ENCODE results near the gene CMBL. TPM values are rescaled to one million over a fixed set of nuclear protein-coding genes. Genes with fewer than 3 reads are reported as not detected.

The CMBL gene
- total RNA-seq, 2 donors from 2014 or later = 11.2 to 20.3 TPM

DNA sequence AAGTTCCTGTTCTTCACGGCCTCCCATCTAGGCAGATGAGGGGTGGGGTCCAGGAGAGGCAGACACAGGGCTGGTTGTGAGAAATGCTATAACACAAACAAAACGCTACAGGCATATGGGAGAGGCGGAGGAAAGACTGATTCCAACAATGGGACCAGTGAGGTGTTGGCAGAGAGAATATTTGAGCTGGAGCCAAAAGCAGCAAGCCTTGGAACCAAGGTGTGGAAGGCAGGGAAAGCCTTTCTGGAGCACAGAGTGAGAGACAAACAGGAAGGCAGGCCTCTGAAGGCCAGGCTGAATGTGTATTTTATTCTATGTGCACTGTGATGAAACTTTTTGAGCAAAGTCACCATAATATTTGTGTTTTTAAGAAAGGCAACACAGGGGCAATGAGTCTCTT, 60.9 kb downstream of the CMBL start:
- H3K9me3 ChIP-seq = no peaks in the 10 kb centered on the region
- no peak for TF ChIP-seq POLR2AphosphoS5 (IDR thresholded peaks at IDR 0.05)
- no peak for TF ChIP-seq CTCF (IDR thresholded peaks at IDR 0.05)
- TF ChIP-seq POLR2A (IDR thresholded peaks at IDR 0.05) = no peak
- H3K36me3 ChIP-seq = no peaks in the 10 kb centered on the region
- no peak overlapping the region for H3K4me3 ChIP-seq
- 65% methylated on average over 3 of the region's 3 CpGs for WGBS
- intact Hi-C loops (cut with DNase I) = no loop called here
- no peak overlapping the region for H3K27ac ChIP-seq
- no peaks in the 10 kb centered on the region for H3K27me3 ChIP-seq (replicated peaks; ENCODE audit: insufficient read depth)
- no peak for DNase-seq (ENCODE audit: low spot score)
- peaks cover 7% of the 10 kb centered on the region for H3K4me1 ChIP-seq (replicated peaks)

DNA sequence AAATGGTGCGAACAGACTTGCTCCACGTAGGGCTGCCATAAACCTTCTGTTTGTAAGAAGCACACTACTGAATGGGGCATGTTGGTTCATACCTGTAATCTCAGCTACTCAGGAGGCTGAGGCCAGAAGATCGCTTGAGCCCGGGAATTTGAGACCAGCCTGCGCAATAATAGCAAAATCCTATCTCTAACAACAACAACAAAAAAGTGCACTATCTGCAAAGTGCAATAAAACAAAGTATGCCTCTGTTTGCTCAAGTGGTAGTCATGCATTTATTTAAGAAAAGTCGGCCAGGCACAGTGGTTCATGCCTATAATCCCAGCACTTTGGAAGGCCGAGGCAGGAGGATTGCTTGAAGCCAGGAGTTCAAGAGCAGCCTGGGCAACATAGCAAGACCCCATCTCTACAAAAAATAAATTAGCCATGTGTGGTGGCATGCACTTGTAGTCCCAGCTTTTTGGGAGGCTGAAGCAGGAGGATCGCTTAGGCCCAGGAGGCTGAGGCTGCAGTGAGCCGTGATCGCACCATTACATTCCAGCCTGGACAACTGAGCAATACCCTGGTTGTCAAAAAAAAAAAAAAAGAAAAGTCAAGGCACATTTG, 63.3 kb downstream of the CMBL start:
- Histone ChIP-seq H3K27ac (no peak overlapping the region), H3K36me3 (no peaks in the 10 kb centered on the region), H3K4me1 (replicated peaks) (no peaks in the 10 kb centered on the region), H3K9me3 (no peaks in the 10 kb centered on the region), H3K27me3 (replicated peaks; ENCODE audit: insufficient read depth) (no peaks in the 10 kb centered on the region), H3K4me3 (no peak overlapping the region)
- intact Hi-C loops (cut with DNase I) = no loop called here
- WGBS = 94% methylated on average over 10 of the region's 10 CpGs
- TF ChIP-seq CTCF (IDR thresholded peaks at IDR 0.05) (no peak), POLR2AphosphoS5 (IDR thresholded peaks at IDR 0.05) (no peak), POLR2A (IDR thresholded peaks at IDR 0.05) (no peak)
- DNase-seq (ENCODE audit: low spot score) = no peak

GRCh38 chr5:10243660-10244240, 64.0 kb downstream of the CMBL start:
- Histone ChIP-seq H3K36me3 (no peaks in the 10 kb centered on the region), H3K9me3 (no peaks in the 10 kb centered on the region), H3K4me1 (replicated peaks) (no peaks in the 10 kb centered on the region), H3K27ac (no peak overlapping the region), H3K27me3 (replicated peaks; ENCODE audit: insufficient read depth) (no peaks in the 10 kb centered on the region), H3K4me3 (no peak overlapping the region)
- no peak for TF ChIP-seq CTCF (IDR thresholded peaks at IDR 0.05)
- TF ChIP-seq POLR2AphosphoS5 (IDR thresholded peaks at IDR 0.05) = no peak
- TF ChIP-seq POLR2A (IDR thresholded peaks at IDR 0.05) = no peak
- WGBS = 89% methylated on average over 1 of the region's 1 CpG
- intact Hi-C loops (cut with DNase I) = no loop called here
- DNase-seq (ENCODE audit: low spot score) = no peak

- 91% methylated on average over 8 of the region's 8 CpGs for WGBS
- no peak overlapping the region for H3K4me3 ChIP-seq
- no peak for TF ChIP-seq POLR2A (IDR thresholded peaks at IDR 0.05)
- no peak for TF ChIP-seq CTCF (IDR thresholded peaks at IDR 0.05)
- no peak for TF ChIP-seq POLR2AphosphoS5 (IDR thresholded peaks at IDR 0.05)
- no peaks in the 10 kb centered on the region for H3K36me3 ChIP-seq
- intact Hi-C loops (cut with DNase I) = no loop called here
- no peak overlapping the region for H3K27ac ChIP-seq
- H3K9me3 ChIP-seq = no peaks in the 10 kb centered on the region
- DNase-seq (ENCODE audit: low spot score) = no peak
- no peaks in the 10 kb centered on the region for H3K27me3 ChIP-seq (replicated peaks; ENCODE audit: insufficient read depth)
- H3K4me1 ChIP-seq (replicated peaks) = no peaks in the 10 kb centered on the region
Measured at GRCh38 chr5:10235350-10235749, 72.4 kb downstream of the CMBL start.

DNA sequence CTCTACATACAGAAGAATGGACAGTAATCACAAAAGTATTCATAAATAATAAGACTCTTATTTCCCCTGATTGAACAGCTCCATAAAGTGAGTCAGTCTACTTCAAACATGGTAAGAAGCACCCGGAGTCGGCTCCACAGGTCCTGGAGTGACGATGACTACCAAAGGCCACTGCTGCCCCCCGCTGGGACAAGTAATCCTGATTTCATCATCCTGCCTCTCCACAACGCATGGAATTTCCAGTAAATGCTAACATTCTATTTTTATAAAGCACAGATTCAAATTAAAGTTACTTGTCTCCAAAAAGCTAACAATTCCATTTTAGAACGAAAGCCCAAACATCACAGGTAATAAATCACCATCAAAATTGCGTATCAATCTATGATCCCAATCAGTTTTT, 74.2 kb downstream of the CMBL start:
- no peaks in the 10 kb centered on the region for H3K27me3 ChIP-seq (replicated peaks; ENCODE audit: insufficient read depth)
- no peaks in the 10 kb centered on the region for H3K4me1 ChIP-seq (replicated peaks)
- no peaks in the 10 kb centered on the region for H3K9me3 ChIP-seq
- H3K27ac ChIP-seq = no peak overlapping the region
- WGBS = 43% methylated on average over 7 of the region's 7 CpGs
- intact Hi-C loops (cut with DNase I) = no loop called here
- H3K36me3 ChIP-seq = no peaks in the 10 kb centered on the region
- H3K4me3 ChIP-seq = no peak overlapping the region
- TF ChIP-seq POLR2AphosphoS5 (IDR thresholded peaks at IDR 0.05) = no peak
- TF ChIP-seq CTCF (IDR thresholded peaks at IDR 0.05) = peak in 2 of 4 experiments; percentile 10 to 40
- peak; percentile 43 for DNase-seq (ENCODE audit: low spot score)
